K562 (cell line): Measurements from ENCODE around the gene TMEM176A. TPM values are rescaled to one million over a fixed set of nuclear protein-coding genes. Genes with fewer than 3 reads are reported as not detected.

Experiments
- ATAC-seq: fragments of 200-7000 bp; cut with Tn5 transposase; 3 replicates; pipeline ENCODE4 v1.9.1; 2020; ENCODE audit warnings: moderate library complexity
- BruUV-seq: library from RNA; stranded (reverse); fragments of 400-500 nt; replicated peaks from 2 replicates; lab custom pipeline; 2021; lab: Mats Ljungman, UMichigan
- CTCF ChIA-PET: fragments of 300-600 bp; formaldehyde crosslinking; extraction: SDS; loops from one replicate; lab custom pipeline; 2021; ENCODE audit warnings: low intra/inter-chr PET ratio; lab: Yijun Ruan, JAX
- POLR2A ChIA-PET: fragments of 300-600, 350-650 bp; sonication (Branson Sonifier 250); formaldehyde crosslinking; extraction: SDS; loops from one replicate; lab custom pipeline; 2021; ENCODE audit warnings: antibody characterized with exemption, inconsistent platforms; lab: Yijun Ruan, JAX
- DNase-seq, 4 experiments: peaks; one replicate each; pipeline versions ENCODE4 v3.0.0 to v3.0.0-alpha.2; 2011 to 2018; ENCODE audit warnings: low spot score in 3 of 4, mixed read lengths in 3 of 4; ENCODE audit errors: extremely low read depth in 1 of 4
- FAIRE-seq: peaks from 2 replicates; lab custom pipeline; 2011; peaks lifted over from hg19 to GRCh38; lab: Jason Lieb, UNC
- H2AFZ ChIP-seq: 2 replicates; pipeline ENCODE4 v1.6.0; 2011; ENCODE audit warnings: low read depth, low read length, control low read depth, inconsistent platforms
- H3K27ac ChIP-seq: fragments of 200-600 bp; 3 replicates; pipeline ENCODE4 v1.8.0; 2011; ENCODE audit warnings: low read depth, mild to moderate bottlenecking, control low read depth, inconsistent platforms, low read length, moderate library complexity, mixed read lengths; ENCODE audit errors: extremely low read depth
- H3K27me3 ChIP-seq, 2 experiments: fragments of 300-600 bp in 1 of 2; 2 replicates in 1 of 2; 3 replicates in 1 of 2; pipeline versions ENCODE4 v1.6.0 to v1.8.0; 2011; ENCODE audit warnings: inconsistent platforms in 2 of 2, low read length in 2 of 2, mild to moderate bottlenecking in 1 of 2, mixed read lengths in 1 of 2, moderate library complexity in 1 of 2; ENCODE audit not compliant: control insufficient read depth in 2 of 2, insufficient read depth in 2 of 2
- H3K36me3 ChIP-seq: fragments of 300-600 bp; 3 replicates; pipeline ENCODE4 v1.8.0; 2011; ENCODE audit warnings: mild to moderate bottlenecking, low read length, inconsistent platforms; ENCODE audit not compliant: control insufficient read depth, insufficient read depth
- H3K4me1 ChIP-seq, 2 experiments: fragments of 200-600 bp in 1 of 2; replicated peaks in 1 of 2; 2 replicates in 1 of 2; 3 replicates in 1 of 2; pipeline versions ENCODE4 v1.5.1 to v1.8.0; 2011; ENCODE audit warnings: inconsistent platforms in 2 of 2, low read length in 2 of 2, mild to moderate bottlenecking in 1 of 2, mixed read lengths in 1 of 2, moderate library complexity in 1 of 2; ENCODE audit not compliant: control insufficient read depth in 2 of 2, insufficient read depth in 2 of 2
- H3K4me2 ChIP-seq: 2 replicates; pipeline ENCODE4 v1.6.1; 2011; ENCODE audit warnings: low read length, control low read depth, inconsistent platforms, mixed read lengths; ENCODE audit not compliant: insufficient read depth
- H3K4me3 ChIP-seq: fragments of 200-600 bp; sonication (generic), shearing (Covaris generic); 2 replicates; pipeline ENCODE4 v1.5.1; 2016; ENCODE audit warnings: control low read depth, inconsistent platforms
- H3K79me2 ChIP-seq: fragments of 200-600 bp; 3 replicates; pipeline ENCODE4 v1.8.0; 2011; ENCODE audit warnings: low read length, inconsistent platforms; ENCODE audit not compliant: control insufficient read depth, insufficient read depth
- H3K9ac ChIP-seq, 2 experiments: 2 replicates each; pipeline versions ENCODE4 v1.6.0 to v1.6.1; 2011; ENCODE audit warnings: low read depth in 2 of 2, low read length in 2 of 2, control low read depth in 1 of 2, inconsistent platforms in 1 of 2, mild to moderate bottlenecking in 1 of 2, mixed read lengths in 1 of 2; ENCODE audit not compliant: insufficient read depth in 1 of 2
- H3K9me1 ChIP-seq: one replicate; pipeline ENCODE4 v1.6.0; 2011; ENCODE audit warnings: inconsistent platforms, mild to moderate bottlenecking, low read length, moderate library complexity; ENCODE audit not compliant: control insufficient read depth, insufficient read depth
- H3K9me3 ChIP-seq: replicated peaks from 2 replicates; pipeline ENCODE4 v1.5.1; 2011; ENCODE audit warnings: low read depth, low read length, inconsistent platforms; ENCODE audit not compliant: control insufficient read depth, insufficient read depth
- H4K20me1 ChIP-seq: replicated peaks from 2 replicates; pipeline ENCODE4 v1.6.1; 2011; ENCODE audit warnings: low read length, inconsistent platforms, mixed read lengths; ENCODE audit not compliant: control insufficient read depth, insufficient read depth
- CEBPB ChIP-seq: fragments of 450-650 bp; IDR thresholded peaks from 2 replicates; pipeline ENCODE4 v1.6.1; 2016; ENCODE audit warnings: missing genetic modification characterization, missing compliant biosample characterization
- DNMT1 ChIP-seq: fragments of 450-650 bp; IDR thresholded peaks from 2 replicates; pipeline ENCODE4 v1.6.1; 2016; ENCODE audit warnings: antibody characterized with exemption, mild to moderate bottlenecking
- HMG20A ChIP-seq: fragments of 450-650 bp; formaldehyde crosslinking; conservative IDR thresholded peaks from 2 replicates; pipeline ENCODE4 v1.4.0; 2020; ENCODE audit warnings: mild to moderate bottlenecking, mixed read lengths
- POLR2H ChIP-seq: IDR thresholded peaks from 2 replicates; pipeline ENCODE4 v1.6.1; 2016; ENCODE audit warnings: missing genetic modification characterization, low read depth, mild to moderate bottlenecking, control low read depth, missing compliant biosample characterization, moderate library complexity
- SREBF2 ChIP-seq: sonication (generic); formaldehyde crosslinking; IDR thresholded peaks from 2 replicates; pipeline ENCODE4 v1.4.0; 2020; ENCODE audit warnings: mild to moderate bottlenecking, missing genetic modification reagents
- ZNF280A ChIP-seq: fragments of 450-650 bp; IDR thresholded peaks from 2 replicates; pipeline ENCODE4 v1.6.1; 2018; ENCODE audit warnings: mild to moderate bottlenecking, low read depth; ENCODE audit not compliant: partially characterized antibody
- ZNF282 ChIP-seq: sonication (generic); formaldehyde crosslinking; IDR thresholded peaks from 2 replicates; pipeline ENCODE4 v1.8.1; 2023; ENCODE audit warnings: missing genetic modification reagents
- WGBS: fragments of 100-300 bp; shearing (Covaris generic); methylation state at CpG from one replicate; pipeline ENCODE4 v1.1.6; 2016; ENCODE audit warnings: low coverage, mixed read lengths; ENCODE audit not compliant: insufficient coverage; ENCODE audit errors: missing lambda C conversion rate; 5-methylcytosine and 5-hydroxymethylcytosine counted together
- in situ Hi-C: fragments of 300-500 bp; cut with MboI; formaldehyde crosslinking; loops from 4 replicates; pipeline ENCODE4 v1.15.0; 2018; ENCODE audit warnings: inconsistent platforms, mixed read lengths
- intact Hi-C: fragments of 100-400 bp; cut with micrococcal nuclease; formaldehyde crosslinking; loops from 2 replicates; pipeline ENCODE4 v1.14.2; 2022
- polyA plus RNA-seq, 8 experiments: library from polyadenylated mRNA; depleted of rRNA in 4 of 8; stranded (reverse) in 5 of 8; unstranded in 3 of 8; fragments of >200 nt; fragmentation: Nextera tagmentation in 2 of 8; fragmentation: Illumina TruSeq in 1 of 8; extraction: Ambion mirVana in 2 of 8; extraction: Trizol in 1 of 8; gene quantifications; 2 replicates each; pipeline versions ENCODE4 v1.2.1 to v1.2.3, GENCODE V29; 2011 to 2014; ENCODE audit warnings: inconsistent platforms in 1 of 8, missing spikeins in 1 of 8
- total RNA-seq, 7 experiments: library from RNA; depleted of rRNA in 6 of 7; stranded (reverse); fragments of >200 nt in 6 of 7; fragmentation: Illumina TruSeq in 2 of 7; extraction: Trizol in 2 of 7; gene quantifications; 2 replicates each; pipeline versions ENCODE4 v1.2.1 to v1.2.3, GENCODE V29; 2011 to 2021; ENCODE audit warnings: low replicate concordance in 1 of 7

The TMEM176A gene
- total and polyA plus RNA-seq, 9 of the 15 experiments (the other 6 are each of a cell fraction or from before 2014, with no cell fraction given) = 0.31 TPM; not detected in 8

DNA sequence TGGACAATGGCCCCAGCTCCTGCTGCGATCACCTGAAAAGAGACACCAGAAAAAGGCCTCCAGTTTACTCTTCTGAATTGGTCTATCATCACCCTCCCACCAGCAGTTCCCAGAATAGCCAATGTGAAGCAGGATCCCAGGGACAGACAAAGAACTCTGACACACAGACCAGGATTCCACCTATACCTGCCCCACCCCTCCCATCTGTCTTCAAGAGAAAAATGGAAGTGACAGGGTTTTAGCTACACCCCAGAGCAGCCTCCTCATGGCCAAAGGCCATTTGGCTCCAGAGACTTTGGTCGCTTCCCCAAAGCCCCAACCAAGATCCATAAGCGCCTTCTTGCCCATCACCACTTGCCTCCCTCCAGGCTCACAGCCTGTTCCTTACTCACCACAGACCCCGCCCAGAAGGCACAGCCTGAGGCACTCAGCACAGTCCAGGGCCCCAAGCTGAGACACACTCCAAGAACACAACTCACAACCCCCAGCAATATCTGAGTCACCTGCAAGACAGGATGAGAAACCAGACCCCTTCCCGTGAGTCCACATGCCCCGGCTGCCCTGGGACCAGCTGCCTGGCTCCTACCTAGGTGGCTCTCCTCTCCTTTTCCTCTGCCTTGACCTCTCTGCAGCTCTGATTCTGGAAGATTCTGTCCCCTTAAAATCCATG is 6.9 kb upstream of the TMEM176A start:
- no peak for FAIRE-seq
- H3K9me3 ChIP-seq = no peaks in the 10 kb centered on the region
- H3K4me2 ChIP-seq = no peak overlapping the region
- peaks cover under 1 to 2% of the 10 kb centered on the region in 2 experiments; a peak in 3 of 5 replicates for H3K4me1 ChIP-seq
- WGBS = 1% methylated on average over 6 of the region's 6 CpGs
- no peak overlapping the region for H2AFZ ChIP-seq
- ATAC-seq = peak; percentile 31
- intact Hi-C loops = no loop called here
- peak in 1 of 4 experiments; percentile 8 for DNase-seq
- POLR2A ChIA-PET = interaction anchor here (1.1 to 2.3 kb wide), 3 partner anchors 15 to 25 kb away, joined by 3 to 5 read pairs (median 3); no protein-coding TSS in a partner anchor
- H3K27me3 ChIP-seq = peaks cover 57 to 84% of the 10 kb centered on the region in 2 experiments
- CTCF ChIA-PET = no interaction called here
- BruUV-seq = no TSS peak
- no peaks in the 10 kb centered on the region for H3K79me2 ChIP-seq
- no peaks in the 10 kb centered on the region for H3K9me1 ChIP-seq
- no peak overlapping the region for H3K9ac ChIP-seq
- no peak overlapping the region for H3K4me3 ChIP-seq
- no peaks in the 10 kb centered on the region for H3K36me3 ChIP-seq
- no peak overlapping the region for H3K27ac ChIP-seq
- H4K20me1 ChIP-seq = 0 out of 2 replicates have a peak, but pooled peaks cover 7% of the 10 kb centered on the region
- TF ChIP-seq ZNF280A (no peak), HMG20A (CRISPR knock-in tag) (no peak), DNMT1 (no peak), SREBF2 (no peak), CEBPB (tag) (no peak), POLR2H (tag) (no peak), ZNF282 (CRISPR knock-in tag) (no peak)
- in situ Hi-C loops = no loop called here
